ENCODE data around the gene DGKE.

DGKE gene

GRCh38 chr17:56909742-56910508, 76.0 kb downstream of the DGKE start:
- no peak for FAIRE-seq
- DNase-seq (ENCODE audit: extremely low spot score, insufficient read length, low read depth) = no peak

GRCh38 chr17:56910509-56911235, 76.7 kb downstream of the DGKE start:
- DNase-seq (ENCODE audit: extremely low spot score, insufficient read length, low read depth) = no peak
- no peak for FAIRE-seq

GRCh38 chr17:56912105-56912999, 78.4 kb downstream of the DGKE start:
- FAIRE-seq (no peak), DNase-seq (ENCODE audit: extremely low spot score, insufficient read length, low read depth) (no peak)

- DNase-seq (ENCODE audit: extremely low spot score, insufficient read length, low read depth) (no peak), FAIRE-seq (no peak)
Measured at GRCh38 chr17:56913000-56913311, 79.0 kb downstream of the DGKE start.

GRCh38 chr17:56913353-56913866, 79.5 kb downstream of the DGKE start:
- FAIRE-seq (no peak), DNase-seq (ENCODE audit: extremely low spot score, insufficient read length, low read depth) (no peak)

GRCh38 chr17:56913867-56914580, 80.1 kb downstream of the DGKE start, which contains the start of gene TRIM25:
Gene TRIM25, minus strand, starts transcription at chr17:56914049. Its CDS starts 61 bp downstream, at chr17:56913988.
- DNase-seq (ENCODE audit: extremely low spot score, insufficient read length, low read depth) = peak; percentile 89
- FAIRE-seq = peak; percentile 77

GRCh38 chr17:56914581-56915273, 80.8 kb downstream of the DGKE start:
- DNase-seq (ENCODE audit: extremely low spot score, insufficient read length, low read depth) = no peak
- no peak for FAIRE-seq

GRCh38 chr17:56917559-56918296, 83.8 kb downstream of the DGKE start:
- FAIRE-seq (no peak), DNase-seq (ENCODE audit: extremely low spot score, insufficient read length, low read depth) (no peak)

GRCh38 chr17:56918916-56919315, 85.0 kb downstream of the DGKE start:
- DNase-seq (ENCODE audit: extremely low spot score, insufficient read length, low read depth) (no peak), FAIRE-seq (no peak)
